ENCODE results near the gene EEF2.
A peak's percentile ranks its signal among the peaks of the same experiment; 100 is the strongest.

DNA sequence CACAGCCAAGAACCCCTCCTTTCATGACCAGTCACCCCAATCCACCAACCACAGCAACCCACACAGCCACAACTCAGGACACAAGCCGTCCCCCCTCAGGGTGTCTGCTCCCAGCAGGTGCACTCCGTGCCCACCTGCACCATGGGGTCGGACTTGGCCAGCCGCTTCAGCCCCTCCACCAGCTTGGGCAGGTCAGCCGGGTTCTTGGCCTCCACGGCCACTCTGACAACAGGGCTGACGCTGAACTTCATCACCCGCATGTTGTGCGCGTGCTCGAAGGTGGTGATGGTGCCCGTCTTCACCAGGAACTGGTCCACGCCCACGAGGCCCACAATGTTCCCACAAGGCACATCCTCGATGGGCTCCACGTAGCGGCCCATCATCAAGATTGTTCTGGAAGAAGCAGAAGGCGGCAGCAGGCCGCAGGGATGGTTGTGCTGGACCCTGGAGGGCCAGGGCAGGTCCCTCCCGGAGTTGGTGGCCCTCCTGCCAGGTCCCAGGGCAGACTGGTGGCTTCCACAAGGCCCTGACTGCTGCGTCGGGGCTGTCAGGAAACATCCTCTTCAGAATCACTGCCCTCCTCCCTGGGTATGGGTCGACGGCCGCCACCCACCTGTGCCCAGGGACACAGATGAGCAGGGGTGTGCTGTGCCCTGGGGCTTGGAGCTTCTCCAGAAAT is 5.5 kb downstream of the EEF2 start:
- TF ChIP-seq POLR2A (IDR thresholded peaks at IDR 0.05; ENCODE audit: extremely low read depth, insufficient read length) = peak; percentile 22
- TF ChIP-seq, protein P1, sequence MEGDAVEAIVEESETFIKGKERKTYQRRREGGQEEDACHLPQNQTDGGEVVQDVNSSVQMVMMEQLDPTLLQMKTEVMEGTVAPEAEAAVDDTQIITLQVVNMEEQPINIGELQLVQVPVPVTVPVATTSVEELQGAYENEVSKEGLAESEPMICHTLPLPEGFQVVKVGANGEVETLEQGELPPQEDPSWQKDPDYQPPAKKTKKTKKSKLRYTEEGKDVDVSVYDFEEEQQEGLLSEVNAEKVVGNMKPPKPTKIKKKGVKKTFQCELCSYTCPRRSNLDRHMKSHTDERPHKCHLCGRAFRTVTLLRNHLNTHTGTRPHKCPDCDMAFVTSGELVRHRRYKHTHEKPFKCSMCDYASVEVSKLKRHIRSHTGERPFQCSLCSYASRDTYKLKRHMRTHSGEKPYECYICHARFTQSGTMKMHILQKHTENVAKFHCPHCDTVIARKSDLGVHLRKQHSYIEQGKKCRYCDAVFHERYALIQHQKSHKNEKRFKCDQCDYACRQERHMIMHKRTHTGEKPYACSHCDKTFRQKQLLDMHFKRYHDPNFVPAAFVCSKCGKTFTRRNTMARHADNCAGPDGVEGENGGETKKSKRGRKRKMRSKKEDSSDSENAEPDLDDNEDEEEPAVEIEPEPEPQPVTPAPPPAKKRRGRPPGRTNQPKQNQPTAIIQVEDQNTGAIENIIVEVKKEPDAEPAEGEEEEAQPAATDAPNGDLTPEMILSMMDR (IDR thresholded peaks at IDR 0.05; ENCODE audit: low read depth, low read length) = no peak
- TF ChIP-seq, protein P2, sequence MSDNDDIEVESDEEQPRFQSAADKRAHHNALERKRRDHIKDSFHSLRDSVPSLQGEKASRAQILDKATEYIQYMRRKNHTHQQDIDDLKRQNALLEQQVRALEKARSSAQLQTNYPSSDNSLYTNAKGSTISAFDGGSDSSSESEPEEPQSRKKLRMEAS (IDR thresholded peaks at IDR 0.05; ENCODE audit: low read depth, low read length) = no peak
